Neural cell (in vitro differentiated cells): ENCODE measurements around the gene CACNG6. TPM values are rescaled to one million over a fixed set of nuclear protein-coding genes. Genes with fewer than 3 reads are reported as not detected.

Experiments
- H2AFZ ChIP-seq: fragments of 200-600, 300-800 bp; sonication (generic), shearing (Covaris generic); 2 replicates; pipeline ENCODE4 v1.6.0; 2014; ENCODE audit warnings: low read depth, mild to moderate bottlenecking, antibody characterized with exemption, low read length, moderate library complexity
- H3F3A ChIP-seq: fragments of 200-600 bp; shearing (Covaris generic); 2 replicates; pipeline ENCODE4 v1.6.1; 2016; ENCODE audit warnings: mild to moderate bottlenecking, moderate library complexity, mixed read lengths, antibody characterized with exemption, low read length; ENCODE audit not compliant: insufficient read depth, poor library complexity, severe bottlenecking
- H3K27ac ChIP-seq: fragments of 200-600, 300-800 bp; sonication (generic), shearing (Covaris generic); 2 replicates; pipeline ENCODE4 v1.5.1; 2014; ENCODE audit warnings: mild to moderate bottlenecking, low read length, moderate library complexity
- H3K27me3 ChIP-seq: fragments of 300-800, 200-600 bp; sonication (generic), shearing (Covaris generic); 2 replicates; pipeline ENCODE4 v1.6.0; 2014; ENCODE audit warnings: mild to moderate bottlenecking, low read depth, low read length, moderate library complexity; ENCODE audit not compliant: insufficient read depth
- H3K36me3 ChIP-seq: fragments of 300-800, 200-600 bp; sonication (generic), shearing (Covaris generic); 2 replicates; pipeline ENCODE4 v1.5.1; 2014; ENCODE audit warnings: mild to moderate bottlenecking, antibody characterized with exemption, low read length, moderate library complexity; ENCODE audit not compliant: insufficient read depth
- H3K4me2 ChIP-seq: fragments of 300-800, 200-600 bp; sonication (generic), shearing (Covaris generic); 2 replicates; pipeline ENCODE4 v1.6.0; 2014; ENCODE audit warnings: mild to moderate bottlenecking, low read length
- H3K4me3 ChIP-seq: fragments of 300-800, 200-600 bp; sonication (generic), shearing (Covaris generic); 2 replicates; pipeline ENCODE4 v1.5.1; 2014; ENCODE audit warnings: mild to moderate bottlenecking, low read length, moderate library complexity
- H3K79me2 ChIP-seq: fragments of 200-600 bp; shearing (Covaris generic); replicated peaks from 2 replicates; pipeline ENCODE4 v1.6.0; 2014; ENCODE audit warnings: mild to moderate bottlenecking, low read length, moderate library complexity; ENCODE audit not compliant: insufficient read depth
- H3K9ac ChIP-seq: fragments of 300-800, 200-600 bp; sonication (generic), shearing (Covaris generic); 2 replicates; pipeline ENCODE4 v1.6.1; 2016; ENCODE audit warnings: mild to moderate bottlenecking, low read length, mixed read lengths
- H3K9me2 ChIP-seq: fragments of 200-600 bp; shearing (Covaris generic); 2 replicates; pipeline ENCODE4 v1.6.1; 2016; ENCODE audit warnings: mild to moderate bottlenecking, low read length, mixed read lengths; ENCODE audit not compliant: insufficient read depth
- H3K9me3 ChIP-seq: fragments of 200-600, 300-800 bp; sonication (generic), shearing (Covaris generic); 2 replicates; pipeline ENCODE4 v1.6.1; 2016; ENCODE audit warnings: mild to moderate bottlenecking, mixed run types, low read length, moderate library complexity, mixed read lengths
- H4K20me1 ChIP-seq: fragments of 200-600 bp; shearing (Covaris generic); 2 replicates; pipeline ENCODE4 v1.6.1; 2016; ENCODE audit warnings: mild to moderate bottlenecking, mixed run types; ENCODE audit not compliant: insufficient read depth
- EP300 ChIP-seq: fragments of 450-650 bp; conservative IDR thresholded peaks from 2 replicates; pipeline ENCODE4 v1.6.1; 2014; ENCODE audit warnings: antibody characterized with exemption, mild to moderate bottlenecking, moderate library complexity; ENCODE audit not compliant: poor library complexity, severe bottlenecking
- EZH2 ChIP-seq: fragments of 200-600, 300-800 bp; shearing (Covaris generic), sonication (generic); IDR thresholded peaks from 2 replicates; pipeline ENCODE4 v1.6.1; 2014; ENCODE audit warnings: antibody characterized with exemption, low read length, borderline replicate concordance, mild to moderate bottlenecking; ENCODE audit not compliant: insufficient read depth, poor library complexity, severe bottlenecking
- MXI1 ChIP-seq: fragments of 450-650 bp; conservative IDR thresholded peaks from 2 replicates; pipeline ENCODE4 v1.6.1; 2014; ENCODE audit warnings: antibody characterized with exemption, mild to moderate bottlenecking; ENCODE audit not compliant: poor library complexity, severe bottlenecking
- POLR2AphosphoS5 ChIP-seq: IDR thresholded peaks from 2 replicates; pipeline ENCODE4 v1.6.1; 2012
- RAD21 ChIP-seq: fragments of 450-650 bp; conservative IDR thresholded peaks from 2 replicates; pipeline ENCODE4 v1.6.1; 2014; ENCODE audit warnings: antibody characterized with exemption, mild to moderate bottlenecking, moderate library complexity
- SMC3 ChIP-seq: fragments of 450-650 bp; conservative IDR thresholded peaks from 2 replicates; pipeline ENCODE4 v1.6.1; 2014; ENCODE audit warnings: antibody characterized with exemption, mild to moderate bottlenecking, moderate library complexity; ENCODE audit not compliant: poor library complexity
- TAF1 ChIP-seq: IDR thresholded peaks from 2 replicates; pipeline ENCODE4 v1.6.1; 2012; ENCODE audit warnings: low read depth
- polyA plus RNA-seq: library from polyadenylated mRNA; depleted of rRNA; stranded (reverse); fragments of >200 nt; gene quantifications from 2 replicates; pipeline ENCODE4 v1.2.3, GENCODE V29; 2014
- TF ChIP-seq, protein P1 (sequence below): fragments of 450-650 bp; IDR thresholded peaks from 2 replicates; pipeline ENCODE4 v1.5.1; 2014; ENCODE audit warnings: antibody characterized with exemption, mild to moderate bottlenecking, moderate library complexity; ENCODE audit not compliant: poor library complexity, severe bottlenecking
- TF ChIP-seq, protein P2 (sequence below): IDR thresholded peaks from 2 replicates; pipeline ENCODE4 v1.6.1; 2012; ENCODE audit warnings: borderline replicate concordance

The CACNG6 gene
- polyA plus RNA-seq, 1 donor from 2014 or later: 0.28 TPM

DNA sequence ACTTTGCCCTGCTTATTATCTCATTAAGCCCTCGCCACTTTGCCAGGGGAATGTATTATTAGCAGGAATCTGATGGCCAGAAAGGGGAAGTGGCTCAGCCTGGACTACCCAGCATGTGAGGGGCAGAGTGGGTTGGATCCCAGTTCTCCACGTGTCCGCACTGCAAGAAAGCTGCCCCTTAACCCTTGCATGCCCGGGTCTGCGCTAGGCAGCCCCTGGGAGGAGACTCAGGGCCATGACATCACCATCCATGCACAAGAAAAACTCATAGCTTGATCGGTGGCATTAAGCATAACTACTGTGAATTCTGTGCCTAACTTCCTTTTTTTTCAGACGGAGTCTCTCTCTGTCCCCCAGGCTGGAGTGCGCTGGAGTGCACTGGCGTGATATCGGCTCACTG is 19.8 kb upstream of the CACNG6 start:
- no peak overlapping the region for H3K4me3 ChIP-seq
- no peaks in the 10 kb centered on the region for H3K9me3 ChIP-seq
- no peak overlapping the region for H2AFZ ChIP-seq
- no peak overlapping the region for H3K4me2 ChIP-seq
- H3F3A ChIP-seq: no peaks in the 10 kb centered on the region
- no peaks in the 10 kb centered on the region for H4K20me1 ChIP-seq
- H3K27ac ChIP-seq: no peak overlapping the region
- H3K79me2 ChIP-seq: no peaks in the 10 kb centered on the region
- TF ChIP-seq EZH2 (no peak), MXI1 (no peak), EP300 (no peak), RAD21 (no peak), POLR2AphosphoS5 (no peak), TAF1 (no peak), SMC3 (no peak)
- TF ChIP-seq, protein P1, sequence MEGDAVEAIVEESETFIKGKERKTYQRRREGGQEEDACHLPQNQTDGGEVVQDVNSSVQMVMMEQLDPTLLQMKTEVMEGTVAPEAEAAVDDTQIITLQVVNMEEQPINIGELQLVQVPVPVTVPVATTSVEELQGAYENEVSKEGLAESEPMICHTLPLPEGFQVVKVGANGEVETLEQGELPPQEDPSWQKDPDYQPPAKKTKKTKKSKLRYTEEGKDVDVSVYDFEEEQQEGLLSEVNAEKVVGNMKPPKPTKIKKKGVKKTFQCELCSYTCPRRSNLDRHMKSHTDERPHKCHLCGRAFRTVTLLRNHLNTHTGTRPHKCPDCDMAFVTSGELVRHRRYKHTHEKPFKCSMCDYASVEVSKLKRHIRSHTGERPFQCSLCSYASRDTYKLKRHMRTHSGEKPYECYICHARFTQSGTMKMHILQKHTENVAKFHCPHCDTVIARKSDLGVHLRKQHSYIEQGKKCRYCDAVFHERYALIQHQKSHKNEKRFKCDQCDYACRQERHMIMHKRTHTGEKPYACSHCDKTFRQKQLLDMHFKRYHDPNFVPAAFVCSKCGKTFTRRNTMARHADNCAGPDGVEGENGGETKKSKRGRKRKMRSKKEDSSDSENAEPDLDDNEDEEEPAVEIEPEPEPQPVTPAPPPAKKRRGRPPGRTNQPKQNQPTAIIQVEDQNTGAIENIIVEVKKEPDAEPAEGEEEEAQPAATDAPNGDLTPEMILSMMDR: no peak
- TF ChIP-seq, protein P2, sequence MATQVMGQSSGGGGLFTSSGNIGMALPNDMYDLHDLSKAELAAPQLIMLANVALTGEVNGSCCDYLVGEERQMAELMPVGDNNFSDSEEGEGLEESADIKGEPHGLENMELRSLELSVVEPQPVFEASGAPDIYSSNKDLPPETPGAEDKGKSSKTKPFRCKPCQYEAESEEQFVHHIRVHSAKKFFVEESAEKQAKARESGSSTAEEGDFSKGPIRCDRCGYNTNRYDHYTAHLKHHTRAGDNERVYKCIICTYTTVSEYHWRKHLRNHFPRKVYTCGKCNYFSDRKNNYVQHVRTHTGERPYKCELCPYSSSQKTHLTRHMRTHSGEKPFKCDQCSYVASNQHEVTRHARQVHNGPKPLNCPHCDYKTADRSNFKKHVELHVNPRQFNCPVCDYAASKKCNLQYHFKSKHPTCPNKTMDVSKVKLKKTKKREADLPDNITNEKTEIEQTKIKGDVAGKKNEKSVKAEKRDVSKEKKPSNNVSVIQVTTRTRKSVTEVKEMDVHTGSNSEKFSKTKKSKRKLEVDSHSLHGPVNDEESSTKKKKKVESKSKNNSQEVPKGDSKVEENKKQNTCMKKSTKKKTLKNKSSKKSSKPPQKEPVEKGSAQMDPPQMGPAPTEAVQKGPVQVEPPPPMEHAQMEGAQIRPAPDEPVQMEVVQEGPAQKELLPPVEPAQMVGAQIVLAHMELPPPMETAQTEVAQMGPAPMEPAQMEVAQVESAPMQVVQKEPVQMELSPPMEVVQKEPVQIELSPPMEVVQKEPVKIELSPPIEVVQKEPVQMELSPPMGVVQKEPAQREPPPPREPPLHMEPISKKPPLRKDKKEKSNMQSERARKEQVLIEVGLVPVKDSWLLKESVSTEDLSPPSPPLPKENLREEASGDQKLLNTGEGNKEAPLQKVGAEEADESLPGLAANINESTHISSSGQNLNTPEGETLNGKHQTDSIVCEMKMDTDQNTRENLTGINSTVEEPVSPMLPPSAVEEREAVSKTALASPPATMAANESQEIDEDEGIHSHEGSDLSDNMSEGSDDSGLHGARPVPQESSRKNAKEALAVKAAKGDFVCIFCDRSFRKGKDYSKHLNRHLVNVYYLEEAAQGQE: no peak
- no peaks in the 10 kb centered on the region for H3K27me3 ChIP-seq
- no peaks in the 10 kb centered on the region for H3K9me2 ChIP-seq
- no peaks in the 10 kb centered on the region for H3K36me3 ChIP-seq
- no peak overlapping the region for H3K9ac ChIP-seq

DNA sequence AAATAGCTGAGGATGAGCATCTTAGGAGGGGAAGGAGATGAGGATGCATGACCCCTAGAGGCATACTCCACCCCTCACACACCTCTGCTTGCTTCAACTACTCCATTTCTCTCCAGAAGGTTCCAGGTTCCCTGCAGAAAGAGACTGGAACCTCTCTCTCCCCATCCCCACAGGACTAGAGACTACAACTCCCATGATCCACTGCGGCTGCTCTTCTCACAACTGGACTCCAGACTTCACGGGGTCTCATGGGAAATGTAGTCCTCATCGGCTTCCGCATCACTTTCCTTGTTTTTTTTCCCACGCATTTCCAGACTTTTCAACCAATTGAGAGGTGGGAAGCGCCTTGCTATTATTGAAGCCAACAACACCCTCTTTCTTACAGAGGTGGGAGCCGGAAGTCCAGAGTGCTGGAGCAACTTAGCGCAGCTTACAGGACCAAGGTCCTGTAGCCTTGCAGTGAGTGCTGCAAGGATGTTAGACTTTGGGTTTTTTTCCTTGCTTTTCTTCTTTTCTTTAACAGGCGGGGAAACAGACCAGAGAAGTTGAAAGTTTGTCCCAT is 13.9 kb upstream of the CACNG6 start:
- Histone ChIP-seq H3K4me3 (peak overlapping the region; percentile 69), H3K9ac (no peak overlapping the region), H3K9me2 (no peaks in the 10 kb centered on the region), H2AFZ (no peak overlapping the region), H3K36me3 (no peaks in the 10 kb centered on the region), H3K27ac (no peak overlapping the region), H3K79me2 (no peaks in the 10 kb centered on the region), H3K27me3 (no peaks in the 10 kb centered on the region), H3F3A (no peaks in the 10 kb centered on the region), H4K20me1 (no peaks in the 10 kb centered on the region), H3K9me3 (no peaks in the 10 kb centered on the region), H3K4me2 (no peak overlapping the region)
- TF ChIP-seq TAF1 (no peak), MXI1 (no peak), SMC3 (no peak)
- TF ChIP-seq, protein P1: no peak
